A549 (cell line): ENCODE data around the gene MPC1L. TPM values are rescaled to one million over a fixed set of nuclear protein-coding genes. Genes with fewer than 3 reads are reported as not detected.
A peak's percentile ranks its signal among the peaks of the same experiment; 100 is the strongest.

ENCODE experiments used
- ATAC-seq, 2 experiments: fragments of 200-7000 bp in 1 of 2; fragments of >200 bp in 1 of 2; cut with Nextera tagmentation in 1 of 2; cut with Tn5 transposase in 1 of 2; 3 replicates each; pipeline versions ENCODE4 v1.8.0 to v1.9.1; 2018 to 2020; ENCODE audit warnings: mild to moderate bottlenecking in 1 of 2, moderate library complexity in 1 of 2
- CTCF ChIA-PET: fragments of 300-600 bp; sonication (Branson Sonifier 250); formaldehyde crosslinking; extraction: SDS; loops from one replicate; lab custom pipeline; 2021; ENCODE audit warnings: antibody characterized with exemption, inconsistent platforms; lab: Yijun Ruan, JAX
- POLR2A ChIA-PET: fragments of 350-600 bp; formaldehyde crosslinking; extraction: SDS; loops from one replicate; lab custom pipeline; 2021; ENCODE audit warnings: antibody characterized with exemption, inconsistent platforms; lab: Yijun Ruan, JAX
- DNase-seq, 2 experiments: peaks; one replicate each; pipeline versions ENCODE4 v3.0.0 to v3.0.0-alpha.2; 2011 to 2016; ENCODE audit warnings: low read depth in 1 of 2, low spot score in 1 of 2
- FAIRE-seq: peaks from 2 replicates; lab custom pipeline; 2011; peaks lifted over from hg19 to GRCh38; lab: Jason Lieb, UNC
- H3K27ac ChIP-seq, 2 experiments: fragments of >200 bp; sonication (Bioruptor Twin); formaldehyde crosslinking; 3 replicates each; pipeline ENCODE4 v1.5.1; 2016 to 2017
- H3K4me1 ChIP-seq: fragments of >200 bp; sonication (Bioruptor Twin); formaldehyde crosslinking; 3 replicates; pipeline ENCODE4 v1.6.1; 2016
- H3K4me2 ChIP-seq: fragments of >200 bp; sonication (Bioruptor Twin); formaldehyde crosslinking; 3 replicates; pipeline ENCODE4 v1.6.1; 2016
- H3K4me3 ChIP-seq: fragments of >200 bp; sonication (Bioruptor Twin); formaldehyde crosslinking; 3 replicates; pipeline ENCODE4 v1.5.1; 2016
- H3K9me3 ChIP-seq: fragments of >200 bp; sonication (Bioruptor Twin); formaldehyde crosslinking; 3 replicates; pipeline ENCODE4 v1.6.1; 2016
- BHLHE40 ChIP-seq: IDR thresholded peaks from 2 replicates; pipeline ENCODE4 v1.6.1; 2012; ENCODE audit warnings: low read depth, low read length, inconsistent platforms
- CBX2 ChIP-seq: fragments of 200-600 bp; sonication (generic); IDR thresholded peaks from 2 replicates; pipeline ENCODE4 v1.6.1; 2016; ENCODE audit warnings: low read depth, mild to moderate bottlenecking, borderline replicate concordance
- CBX8 ChIP-seq: fragments of 200-600 bp; sonication (generic); IDR thresholded peaks from 2 replicates; pipeline ENCODE4 v1.6.1; 2016
- EHF ChIP-seq: fragments of 250-450 bp; sonication (Bioruptor Pico); IDR thresholded peaks from 2 replicates; pipeline ENCODE4 v1.5.0; 2020; ENCODE audit warnings: mild to moderate bottlenecking
- EHMT2 ChIP-seq: fragments of 200-600 bp; sonication (generic); IDR thresholded peaks from 2 replicates; pipeline ENCODE4 v1.6.1; 2016; ENCODE audit warnings: antibody characterized with exemption, low read depth, mild to moderate bottlenecking, moderate library complexity
- HOXB13 ChIP-seq: fragments of 250-450 bp; sonication (Bioruptor Pico); IDR thresholded peaks from 2 replicates; pipeline ENCODE4 v1.5.0; 2020; ENCODE audit warnings: low read depth, mild to moderate bottlenecking, moderate library complexity
- JUN ChIP-seq, 2 experiments: fragments of >200 bp; sonication (Bioruptor Twin); formaldehyde crosslinking; IDR thresholded peaks; 2 replicates in 1 of 2; 3 replicates in 1 of 2; pipeline ENCODE4 v1.6.1; 2016 to 2017
- MAFK ChIP-seq: fragments of 450-650 bp; IDR thresholded peaks from 2 replicates; pipeline ENCODE4 v1.6.1; 2014; ENCODE audit not compliant: partially characterized antibody
- MAX ChIP-seq: IDR thresholded peaks from 2 replicates; pipeline ENCODE4 v1.6.1; 2012
- PHF8 ChIP-seq: fragments of 200-600 bp; sonication (generic); IDR thresholded peaks from 2 replicates; pipeline ENCODE4 v1.6.1; 2016; ENCODE audit warnings: low read depth, mild to moderate bottlenecking, antibody characterized with exemption, moderate library complexity, borderline replicate concordance
- POLR2A ChIP-seq: IDR thresholded peaks from 2 replicates; pipeline ENCODE4 v1.6.1; 2012; ENCODE audit warnings: mild to moderate bottlenecking, low read length
- POLR2AphosphoS2 ChIP-seq: conservative IDR thresholded peaks from 2 replicates; pipeline ENCODE4 v1.6.1; 2012; ENCODE audit warnings: low read length, improper control_type of control experiment, inconsistent platforms
- REST ChIP-seq: fragments of 200-600 bp; sonication (generic); IDR thresholded peaks from 2 replicates; pipeline ENCODE4 v1.6.1; 2016; ENCODE audit warnings: antibody characterized with exemption, mild to moderate bottlenecking, moderate library complexity
- RFX5 ChIP-seq: fragments of 450-650 bp; IDR thresholded peaks from 2 replicates; pipeline ENCODE4 v1.7.1; 2014; ENCODE audit warnings: antibody characterized with exemption, mild to moderate bottlenecking, moderate library complexity
- SMC3 ChIP-seq: fragments of >200 bp; sonication (Bioruptor Twin); formaldehyde crosslinking; IDR thresholded peaks from 3 replicates; pipeline ENCODE4 v1.6.1; 2018; ENCODE audit warnings: inconsistent platforms
- USF2 ChIP-seq: fragments of 450-650 bp; IDR thresholded peaks from 2 replicates; pipeline ENCODE4 v1.6.1; 2014; ENCODE audit warnings: antibody characterized with exemption
- WGBS: methylation state at CpG from one replicate; pipeline ENCODE4 v1.1.6; 2017; ENCODE audit errors: missing lambda C conversion rate; 5-methylcytosine and 5-hydroxymethylcytosine counted together
- polyA plus RNA-seq, 4 experiments: library from polyadenylated mRNA; depleted of rRNA in 3 of 4; stranded (reverse); fragments of >200 nt; fragmentation: RNase III in 1 of 4; extraction: RNeasy Plus Mini Kit Qiagen cat#74134 plus additional on column Dnase treatment in 1 of 4; gene quantifications; 2 replicates in 3 of 4; 3 replicates in 1 of 4; pipeline ENCODE4 v1.2.3, GENCODE V29; 2011 to 2017

MPC1L gene
- polyA plus RNA-seq, 2 of the 4 experiments (the other 2 are of a cell fraction), result not detected

- CTCF ChIA-PET, result interaction anchor here (1.0 kb wide), 1 partner anchor 32 kb away, joined by 3 read pairs; no protein-coding TSS in a partner anchor
- 100% methylated on average over 3 of the region's 3 CpGs for WGBS
- TF ChIP-seq EHMT2 (no peak), RFX5 (no peak), SMC3 (no peak), EHF (CRISPR knock-in tag) (no peak), CBX2 (no peak), MAX (no peak), USF2 (no peak)
- Histone ChIP-seq H3K4me2 (no peak overlapping the region), H3K4me3 (no peak overlapping the region), H3K9me3 (no peaks in the 10 kb centered on the region), H3K27ac (no peak overlapping the region), H3K4me1 (no peaks in the 10 kb centered on the region)
- ATAC-seq (no peak), FAIRE-seq (no peak), DNase-seq (no peak)
- POLR2A ChIA-PET, result no interaction called here
These were observed 46.9 kb upstream of the MPC1L start for GRCh38 chrX:40576291-40576690.

GRCh38 chrX:40578039-40578695, 45.1 kb upstream of the MPC1L start:
- Histone ChIP-seq H3K4me3 (no peak overlapping the region), H3K4me1 (peaks cover 6% of the 10 kb centered on the region; the same call in 2 of the 3 replicates), H3K27ac (no peak overlapping the region), H3K9me3 (no peaks in the 10 kb centered on the region), H3K4me2 (no peak overlapping the region)
- DNase-seq, result no peak
- CTCF ChIA-PET, result no interaction called here
- POLR2A ChIA-PET, result interaction anchor here (0.6 kb wide), 2 partner anchors 68 to 662 kb away, joined by 6 to 8 read pairs; no protein-coding TSS in a partner anchor
- 71% methylated on average over 7 of the region's 7 CpGs for WGBS
- ATAC-seq, result no peak
- TF ChIP-seq PHF8 (no peak), MAFK (peak; percentile 53)
- no peak for FAIRE-seq

- no peak for FAIRE-seq
- 36% methylated on average over 3 of the region's 3 CpGs for WGBS
- CTCF ChIA-PET, result no interaction called here
These were observed 44.1 kb upstream of the MPC1L start for GRCh38 chrX:40579141-40579540.

More at GRCh38 chrX:40579141-40579540, 44.1 kb upstream of the MPC1L start:
- Histone ChIP-seq H3K4me1 (peaks cover 6% of the 10 kb centered on the region; the same call in 2 of the 3 replicates), H3K4me3 (no peak overlapping the region), H3K27ac (no peak overlapping the region), H3K9me3 (no peaks in the 10 kb centered on the region), H3K4me2 (no peak overlapping the region)
- DNase-seq (no peak), ATAC-seq (no peak)
- POLR2A ChIA-PET, result no interaction called here
- TF ChIP-seq HOXB13 (CRISPR knock-in tag) (no peak), BHLHE40 (no peak), REST (no peak), MAFK (no peak), JUN (IDR thresholded peaks at IDR 0.05) (no peak), POLR2A (no peak), POLR2AphosphoS2 (no peak), PHF8 (no peak), USF2 (no peak), CBX8 (no peak)
